Prostate gland (tissue), 2 donors: Measurements from ENCODE around the gene BRSK2.

ENCODE experiments used
- POLR2AphosphoS5 ChIP-seq: sonication (generic); formaldehyde crosslinking; IDR thresholded peaks from one replicate; pipeline ENCODE4 v1.6.1; 2017; ENCODE audit warnings: antibody characterized with exemption
- TF ChIP-seq, protein P1 (sequence below), 4 experiments: fragments of 200-600 bp in 2 of 4; fragments of 450-650 bp in 2 of 4; sonication (generic) in 2 of 4; IDR thresholded peaks; 1 replicate in 3 of 4; 2 replicates in 1 of 4; pipeline ENCODE4 v1.5.1; 2016 to 2019; ENCODE audit warnings: antibody characterized with exemption in 4 of 4, mild to moderate bottlenecking in 2 of 4, moderate library complexity in 2 of 4

DNA sequence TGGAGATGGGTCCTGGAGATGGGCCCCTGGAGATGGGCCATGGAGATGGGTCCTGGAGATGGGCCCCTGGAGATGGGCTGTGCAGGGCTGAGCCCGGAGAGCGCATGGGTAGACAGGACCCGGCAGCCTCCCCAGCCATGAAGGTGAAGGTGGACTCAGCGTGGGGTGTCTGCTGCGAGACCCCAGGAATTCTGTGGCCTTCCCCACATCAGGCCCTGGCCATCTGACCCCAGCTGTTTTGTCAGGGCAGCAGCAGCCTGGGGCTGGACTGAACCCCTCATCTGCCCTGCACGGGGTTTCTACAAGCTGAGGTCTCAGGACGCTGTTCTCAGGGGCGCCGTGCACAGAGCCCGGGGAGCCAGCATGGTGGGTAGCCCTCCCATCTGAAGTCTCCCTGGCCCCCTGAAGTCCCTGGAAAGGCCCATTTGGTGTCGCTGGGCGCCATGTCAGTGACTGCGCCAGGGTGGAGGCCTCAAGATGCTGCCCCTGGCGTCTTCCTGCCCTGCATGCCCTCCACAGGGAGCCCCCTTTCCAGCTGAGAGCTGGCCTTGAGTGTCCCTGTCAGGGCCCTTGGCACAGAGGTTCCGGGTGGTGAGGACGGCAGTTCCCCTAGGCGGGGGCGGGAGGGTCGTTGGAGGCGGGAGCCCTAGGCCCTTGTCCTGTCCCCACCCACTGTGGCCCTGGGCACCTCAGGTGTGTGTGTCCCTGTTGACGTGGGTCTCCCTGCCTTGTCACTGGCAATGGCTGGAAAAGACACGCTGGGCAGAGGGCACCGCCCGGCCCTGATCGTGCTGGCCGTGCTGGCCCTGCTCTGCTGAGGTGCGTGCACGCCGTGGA, 5.4 kb downstream of the BRSK2 start:
- TF ChIP-seq, protein P1, sequence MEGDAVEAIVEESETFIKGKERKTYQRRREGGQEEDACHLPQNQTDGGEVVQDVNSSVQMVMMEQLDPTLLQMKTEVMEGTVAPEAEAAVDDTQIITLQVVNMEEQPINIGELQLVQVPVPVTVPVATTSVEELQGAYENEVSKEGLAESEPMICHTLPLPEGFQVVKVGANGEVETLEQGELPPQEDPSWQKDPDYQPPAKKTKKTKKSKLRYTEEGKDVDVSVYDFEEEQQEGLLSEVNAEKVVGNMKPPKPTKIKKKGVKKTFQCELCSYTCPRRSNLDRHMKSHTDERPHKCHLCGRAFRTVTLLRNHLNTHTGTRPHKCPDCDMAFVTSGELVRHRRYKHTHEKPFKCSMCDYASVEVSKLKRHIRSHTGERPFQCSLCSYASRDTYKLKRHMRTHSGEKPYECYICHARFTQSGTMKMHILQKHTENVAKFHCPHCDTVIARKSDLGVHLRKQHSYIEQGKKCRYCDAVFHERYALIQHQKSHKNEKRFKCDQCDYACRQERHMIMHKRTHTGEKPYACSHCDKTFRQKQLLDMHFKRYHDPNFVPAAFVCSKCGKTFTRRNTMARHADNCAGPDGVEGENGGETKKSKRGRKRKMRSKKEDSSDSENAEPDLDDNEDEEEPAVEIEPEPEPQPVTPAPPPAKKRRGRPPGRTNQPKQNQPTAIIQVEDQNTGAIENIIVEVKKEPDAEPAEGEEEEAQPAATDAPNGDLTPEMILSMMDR (IDR thresholded peaks at IDR 0.05), result no peak
- TF ChIP-seq POLR2AphosphoS5, result no peak
